GM12878 (cell line): ENCODE data around the gene SYT1. TPM values are rescaled to one million over a fixed set of nuclear protein-coding genes. Genes with fewer than 3 reads are reported as not detected.

Experiments
- ATAC-seq: fragments of 200-7000 bp; cut with Tn5 transposase; 3 replicates; pipeline ENCODE4 v1.9.1; 2020; ENCODE audit warnings: mild to moderate bottlenecking, moderate library complexity
- BruUV-seq: library from RNA; stranded (reverse); fragments of 400-500 nt; replicated peaks from 2 replicates; lab custom pipeline; 2021; lab: Mats Ljungman, UMichigan
- CTCF ChIA-PET: fragments of 300-600 bp; sonication (Branson Sonifier 250); formaldehyde crosslinking; extraction: SDS; loops from one replicate; lab custom pipeline; 2021; ENCODE audit warnings: inconsistent platforms; lab: Yijun Ruan, JAX
- POLR2A ChIA-PET: fragments of 350-600 bp; formaldehyde crosslinking; extraction: SDS; loops from one replicate; lab custom pipeline; 2021; ENCODE audit warnings: inconsistent platforms; lab: Charles Lee
- RAD21 ChIA-PET: fragments of 300-600 bp; sonication (Branson Sonifier 250); formaldehyde crosslinking; loops from one replicate; lab custom pipeline; 2023; ENCODE audit warnings: antibody characterized with exemption; ENCODE audit not compliant: unreplicated experiment; lab: Charles Lee
- SMC1A ChIA-PET: fragments of 300-600 bp; sonication (Branson Sonifier 250); formaldehyde crosslinking; loops from one replicate; lab custom pipeline; 2023; ENCODE audit not compliant: unreplicated experiment, uncharacterized antibody; lab: Charles Lee
- DNase-seq: peaks from one replicate; pipeline ENCODE4 v3.0.0-alpha.2; 2011; ENCODE audit warnings: low read depth, low spot score
- FAIRE-seq: peaks from 3 replicates; lab custom pipeline; 2011; peaks lifted over from hg19 to GRCh38; lab: Jason Lieb, UNC
- H2AFZ ChIP-seq: 2 replicates; pipeline ENCODE4 v1.6.0; 2011; ENCODE audit warnings: low read depth, low read length, control low read depth; ENCODE audit not compliant: control insufficient read depth
- H3K27ac ChIP-seq: 2 replicates; pipeline ENCODE4 v1.5.1; 2011; ENCODE audit warnings: control low read depth; ENCODE audit not compliant: control insufficient read depth, insufficient read depth
- H3K27me3 ChIP-seq, 2 experiments: replicated peaks in 1 of 2; 2 replicates each; pipeline versions ENCODE4 v1.6.0 to v1.6.1; 2011; ENCODE audit warnings: low read length in 1 of 2; ENCODE audit not compliant: control insufficient read depth in 2 of 2, insufficient read depth in 2 of 2
- H3K36me3 ChIP-seq, 2 experiments: 2 replicates each; pipeline ENCODE4 v1.5.1; 2011; ENCODE audit warnings: low read length in 1 of 2; ENCODE audit not compliant: control insufficient read depth in 2 of 2, insufficient read depth in 2 of 2
- H3K4me1 ChIP-seq: 2 replicates; pipeline ENCODE4 v1.6.1; 2011; ENCODE audit warnings: mild to moderate bottlenecking, low read length, moderate library complexity, mixed read lengths; ENCODE audit not compliant: control insufficient read depth, insufficient read depth
- H3K4me2 ChIP-seq: 2 replicates; pipeline ENCODE4 v1.6.0; 2011; ENCODE audit warnings: control low read depth; ENCODE audit not compliant: control insufficient read depth, insufficient read depth
- H3K4me3 ChIP-seq: fragments of 200-600 bp; sonication (generic); 2 replicates; pipeline ENCODE4 v1.5.1; 2016
- H3K79me2 ChIP-seq: 2 replicates; pipeline ENCODE4 v1.6.0; 2011; ENCODE audit warnings: low read length; ENCODE audit not compliant: control insufficient read depth, insufficient read depth
- H3K9ac ChIP-seq: 2 replicates; pipeline ENCODE4 v1.8.0; 2011; ENCODE audit warnings: low read length, control low read depth, mixed read lengths; ENCODE audit not compliant: control insufficient read depth, insufficient read depth
- H3K9me3 ChIP-seq: replicated peaks from 3 replicates; pipeline ENCODE4 v1.5.1; 2011; ENCODE audit warnings: mild to moderate bottlenecking, low read length; ENCODE audit not compliant: control insufficient read depth, insufficient read depth
- H4K20me1 ChIP-seq: 2 replicates; pipeline ENCODE4 v1.6.0; 2011; ENCODE audit not compliant: control insufficient read depth, insufficient read depth
- CREM ChIP-seq: IDR thresholded peaks from 2 replicates; pipeline ENCODE4 v1.6.1; 2014; ENCODE audit warnings: antibody characterized with exemption, low read depth
- NR2C2 ChIP-seq: IDR thresholded peaks from 2 replicates; pipeline ENCODE4 v1.6.1; 2011; ENCODE audit warnings: borderline replicate concordance, low read depth; ENCODE audit not compliant: control insufficient read depth, insufficient read length
- RCOR1 ChIP-seq: conservative IDR thresholded peaks from 2 replicates; pipeline ENCODE4 v1.6.1; 2012; ENCODE audit warnings: low read depth, low read length, improper control_type of control experiment
- SMAD1 ChIP-seq: fragments of 450-650 bp; IDR thresholded peaks from 2 replicates; pipeline ENCODE4 v1.6.1; 2018; ENCODE audit warnings: mild to moderate bottlenecking, low read depth; ENCODE audit not compliant: partially characterized antibody
- SP1 ChIP-seq: IDR thresholded peaks from one replicate; pipeline ENCODE4 v1.6.1; 2011; ENCODE audit warnings: low read depth, low read length
- ZNF207 ChIP-seq: fragments of 450-650 bp; IDR thresholded peaks from 2 replicates; pipeline ENCODE4 v1.6.1; 2014; ENCODE audit warnings: antibody characterized with exemption, mild to moderate bottlenecking, borderline replicate concordance
- WGBS: methylation state at CpG from one replicate; pipeline ENCODE4 v1.1.6; 2016; ENCODE audit warnings: low lambda C conversion rate; ENCODE audit not compliant: insufficient replicate concordance, insufficient coverage; ENCODE audit errors: missing lambda C conversion rate; 5-methylcytosine and 5-hydroxymethylcytosine counted together
- in situ Hi-C: fragments of 300-500 bp; cut with MboI; formaldehyde crosslinking; loops from 9 replicates; pipeline ENCODE4 v1.14.3; 2018; ENCODE audit warnings: mixed read lengths
- intact Hi-C: fragments of 100-400 bp; cut with micrococcal nuclease; formaldehyde crosslinking; loops from one replicate; pipeline ENCODE4 v1.14.2; 2022; ENCODE audit not compliant: unreplicated experiment
- polyA plus RNA-seq, 11 experiments: library from polyadenylated mRNA; depleted of rRNA in 4 of 11; unstranded in 6 of 11; stranded (reverse) in 5 of 11; fragments of >200 nt; fragmentation: Nextera tagmentation in 4 of 11; fragmentation: Illumina TruSeq in 1 of 11; extraction: Ambion mirVana in 4 of 11; extraction: Trizol in 1 of 11; gene quantifications; 1 replicate in 1 of 11; 2 replicates in 10 of 11; pipeline versions ENCODE4 v1.2.1 to v1.2.3, GENCODE V29; 2011 to 2016; ENCODE audit warnings: inconsistent platforms in 2 of 11, missing spikeins in 2 of 11, low read depth in 1 of 11
- total RNA-seq, 4 experiments: library from RNA; depleted of rRNA in 3 of 4; stranded (reverse); fragments of >200 nt in 3 of 4; fragmentation: Illumina TruSeq in 1 of 4; extraction: Trizol in 1 of 4; gene quantifications; 2 replicates each; pipeline versions ENCODE4 v1.2.1 to v1.2.3, GENCODE V29; 2013 to 2021
- TF ChIP-seq, protein P1 (sequence below): IDR thresholded peaks from 2 replicates; pipeline ENCODE4 v1.6.1; 2011; ENCODE audit warnings: borderline replicate concordance, low read depth, mild to moderate bottlenecking, moderate library complexity, low read length; ENCODE audit not compliant: insufficient read depth, poor library complexity, severe bottlenecking
- TF ChIP-seq, protein P2 (sequence below): IDR thresholded peaks from 2 replicates; pipeline ENCODE4 v1.6.1; 2012; ENCODE audit warnings: low read depth, low read length, improper control_type of control experiment

SYT1 gene
- total and polyA plus RNA-seq, 10 of the 15 experiments (the other 5 are each of a cell fraction or from before 2014, with no cell fraction given), result 0.10 to 0.28 TPM; not detected in 8

- BruUV-seq, result no TSS peak
- no peaks in the 10 kb centered on the region for H3K27me3 ChIP-seq
- CTCF ChIA-PET, result interaction anchor here (1.0 kb wide), 1 partner anchor 21 kb away, joined by 3 read pairs; no protein-coding TSS in a partner anchor
- H3K36me3 ChIP-seq, result no peaks in the 10 kb centered on the region
- H3K9ac ChIP-seq, result no peak overlapping the region
- RAD21 ChIA-PET, result no interaction called here
- H3K4me1 ChIP-seq, result no peaks in the 10 kb centered on the region
- H3K9me3 ChIP-seq, result no peaks in the 10 kb centered on the region
- POLR2A ChIA-PET, result no interaction called here
- H3K4me2 ChIP-seq, result no peak overlapping the region
- no peaks in the 10 kb centered on the region for H3K79me2 ChIP-seq
- SMC1A ChIA-PET, result no interaction called here
- FAIRE-seq (no peak), ATAC-seq (no peak), DNase-seq (no peak)
- TF ChIP-seq, protein P1, sequence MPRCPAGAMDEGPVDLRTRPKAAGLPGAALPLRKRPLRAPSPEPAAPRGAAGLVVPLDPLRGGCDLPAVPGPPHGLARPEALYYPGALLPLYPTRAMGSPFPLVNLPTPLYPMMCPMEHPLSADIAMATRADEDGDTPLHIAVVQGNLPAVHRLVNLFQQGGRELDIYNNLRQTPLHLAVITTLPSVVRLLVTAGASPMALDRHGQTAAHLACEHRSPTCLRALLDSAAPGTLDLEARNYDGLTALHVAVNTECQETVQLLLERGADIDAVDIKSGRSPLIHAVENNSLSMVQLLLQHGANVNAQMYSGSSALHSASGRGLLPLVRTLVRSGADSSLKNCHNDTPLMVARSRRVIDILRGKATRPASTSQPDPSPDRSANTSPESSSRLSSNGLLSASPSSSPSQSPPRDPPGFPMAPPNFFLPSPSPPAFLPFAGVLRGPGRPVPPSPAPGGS, result no peak
- TF ChIP-seq SMAD1 (no peak), CREM (no peak), SP1 (no peak), RCOR1 (no peak), ZNF207 (no peak), NR2C2 (no peak)
- TF ChIP-seq, protein P2, sequence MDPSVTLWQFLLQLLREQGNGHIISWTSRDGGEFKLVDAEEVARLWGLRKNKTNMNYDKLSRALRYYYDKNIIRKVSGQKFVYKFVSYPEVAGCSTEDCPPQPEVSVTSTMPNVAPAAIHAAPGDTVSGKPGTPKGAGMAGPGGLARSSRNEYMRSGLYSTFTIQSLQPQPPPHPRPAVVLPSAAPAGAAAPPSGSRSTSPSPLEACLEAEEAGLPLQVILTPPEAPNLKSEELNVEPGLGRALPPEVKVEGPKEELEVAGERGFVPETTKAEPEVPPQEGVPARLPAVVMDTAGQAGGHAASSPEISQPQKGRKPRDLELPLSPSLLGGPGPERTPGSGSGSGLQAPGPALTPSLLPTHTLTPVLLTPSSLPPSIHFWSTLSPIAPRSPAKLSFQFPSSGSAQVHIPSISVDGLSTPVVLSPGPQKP, result no peak
- H2AFZ ChIP-seq, result no peak overlapping the region
- in situ Hi-C loops (no loop called here), intact Hi-C loops (no loop called here)
- H4K20me1 ChIP-seq, result no peaks in the 10 kb centered on the region
- H3K27ac ChIP-seq, result no peak overlapping the region
- H3K4me3 ChIP-seq, result no peak overlapping the region
- WGBS, result 40% methylated on average over 3 of the region's 3 CpGs
Measured at GRCh38 chr12:79367032-79367589, 502.5 kb downstream of the SYT1 start.
